Occipital lobe (tissue), 2 donors: ENCODE results near the gene IFNL3. TPM values are rescaled to one million over a fixed set of nuclear protein-coding genes. Genes with fewer than 3 reads are reported as not detected.
"Not testable (repeated sequence)": the region's sequence is repeated elsewhere in the genome, so short reads cannot be mapped to it uniquely, and the experiment has no call there.

Experiments
- DNase-seq: peaks from one replicate; lab custom pipeline; 2025; lab: John Stamatoyannopoulos, UW
- total RNA-seq: library from RNA; depleted of rRNA; stranded (reverse); fragments of >200 nt; gene quantifications from one replicate; pipeline ENCODE4 v1.2.3, GENCODE V29; 2014

Gene IFNL3
- total RNA-seq, 1 donor from 2014 or later: not detected

GRCh38 chr19:39253374-39254149 lies 8.8 kb upstream of the IFNL3 start:
- DNase-seq: no peak

GRCh38 chr19:39252458-39252857 lies 7.7 kb upstream of the IFNL3 start:
- DNase-seq: no peak

- DNase-seq: no peak
These were observed 7.0 kb upstream of the IFNL3 start for GRCh38 chr19:39251846-39252245.

- no peak for DNase-seq
These were observed 6.3 kb upstream of the IFNL3 start for GRCh38 chr19:39251081-39251480.

- DNase-seq: no peak
These were observed 4.0 kb upstream of the IFNL3 start, which contains the start of gene IFNL4 for GRCh38 chr19:39248806-39249205. Gene IFNL4, minus strand, starts transcription at chr19:39248856.

- DNase-seq: no peak
These were observed 3.2 kb upstream of the IFNL3 start for GRCh38 chr19:39247701-39248664.

GRCh38 chr19:39246951-39247669 lies 2.3 kb upstream of the IFNL3 start:
- peak; percentile 10 for DNase-seq

- not testable (repeated sequence) for DNase-seq
These were observed 360 bp upstream of the IFNL3 start for GRCh38 chr19:39245166-39245565.

- not testable (repeated sequence) for DNase-seq
These were observed 1.1 kb downstream of the IFNL3 start for GRCh38 chr19:39243741-39244140.

GRCh38 chr19:39240421-39240820 lies 4.4 kb downstream of the IFNL3 start:
- DNase-seq: no peak

- DNase-seq: no peak
These were observed 5.9 kb downstream of the IFNL3 start for GRCh38 chr19:39238944-39239343.

- DNase-seq: no peak
These were observed 6.6 kb downstream of the IFNL3 start for GRCh38 chr19:39238209-39238608.

- DNase-seq: no peak
These were observed 7.3 kb downstream of the IFNL3 start for GRCh38 chr19:39237200-39238184.

GRCh38 chr19:39236527-39236926 lies 8.3 kb downstream of the IFNL3 start:
- no peak for DNase-seq

- no peak for DNase-seq
These were observed 12.1 kb downstream of the IFNL3 start for GRCh38 chr19:39232708-39233107.

GRCh38 chr19:39230096-39230764 lies 14.6 kb downstream of the IFNL3 start:
- DNase-seq: no peak

GRCh38 chr19:39224910-39225309 lies 19.9 kb downstream of the IFNL3 start:
- no peak for DNase-seq

GRCh38 chr19:39223703-39224279 lies 21.0 kb downstream of the IFNL3 start:
- no peak for DNase-seq

GRCh38 chr19:39219108-39219507 lies 25.7 kb downstream of the IFNL3 start:
- not testable (repeated sequence) for DNase-seq
